Astrocyte (in vitro differentiated cells and primary cell): Measurements from ENCODE around the gene CNTNAP5. TPM values are rescaled to one million over a fixed set of nuclear protein-coding genes. Genes with fewer than 3 reads are reported as not detected.

Source experiments
- DNase-seq: peaks from one replicate; pipeline ENCODE4 v3.0.0-alpha.2; 2010; ENCODE audit warnings: low read depth
- FAIRE-seq: peaks from 2 replicates; lab custom pipeline; 2011; peaks lifted over from hg19 to GRCh38; lab: Jason Lieb, UNC
- H2AFZ ChIP-seq: 2 replicates; pipeline ENCODE4 v1.6.0; 2012; ENCODE audit warnings: low read depth, low read length, inconsistent platforms
- H3K27ac ChIP-seq: 2 replicates; pipeline ENCODE4 v1.5.1; 2011; ENCODE audit warnings: low read depth, low read length, inconsistent platforms
- H3K27me3 ChIP-seq: 2 replicates; pipeline ENCODE4 v1.6.0; 2011; ENCODE audit warnings: low read length, inconsistent platforms; ENCODE audit not compliant: insufficient read depth
- H3K36me3 ChIP-seq: 2 replicates; pipeline ENCODE4 v1.5.1; 2011; ENCODE audit warnings: low read length, inconsistent platforms; ENCODE audit not compliant: insufficient read depth
- H3K4me1 ChIP-seq: 2 replicates; pipeline ENCODE4 v1.5.1; 2011; ENCODE audit warnings: low read length, inconsistent platforms; ENCODE audit not compliant: insufficient read depth
- H3K4me2 ChIP-seq: 2 replicates; pipeline ENCODE4 v1.6.0; 2012; ENCODE audit warnings: low read length, inconsistent platforms
- H3K4me3 ChIP-seq: 2 replicates; pipeline ENCODE4 v1.5.1; 2011; ENCODE audit warnings: low read depth, mild to moderate bottlenecking, low read length, inconsistent platforms; ENCODE audit not compliant: insufficient read depth
- H3K79me2 ChIP-seq: 2 replicates; pipeline ENCODE4 v1.6.0; 2012; ENCODE audit warnings: mild to moderate bottlenecking, low read length, inconsistent platforms; ENCODE audit not compliant: insufficient read depth
- H3K9ac ChIP-seq: 2 replicates; pipeline ENCODE4 v1.6.0; 2012; ENCODE audit warnings: mild to moderate bottlenecking, low read length, inconsistent platforms
- H3K9me3 ChIP-seq: 2 replicates; pipeline ENCODE4 v1.5.1; 2012; ENCODE audit warnings: low read depth, mild to moderate bottlenecking, low read length, inconsistent platforms; ENCODE audit not compliant: insufficient read depth
- H4K20me1 ChIP-seq: 2 replicates; pipeline ENCODE4 v1.6.0; 2012; ENCODE audit warnings: low read length, inconsistent platforms; ENCODE audit not compliant: insufficient read depth
- H3K27ac Mint-ChIP-seq: one replicate; pipeline ENCODE4 v1.8.0; 2021; ENCODE audit warnings: mild to moderate bottlenecking, mixed read lengths; ENCODE audit not compliant: unreplicated experiment
- H3K27me3 Mint-ChIP-seq: one replicate; pipeline ENCODE4 v1.8.0; 2021; ENCODE audit warnings: low read depth, mixed read lengths; ENCODE audit not compliant: unreplicated experiment
- H3K36me3 Mint-ChIP-seq: one replicate; pipeline ENCODE4 v1.8.0; 2021; ENCODE audit warnings: low read depth, mixed read lengths; ENCODE audit not compliant: unreplicated experiment
- H3K4me1 Mint-ChIP-seq: one replicate; pipeline ENCODE4 v1.8.0; 2021; ENCODE audit warnings: low read depth, mixed read lengths; ENCODE audit not compliant: unreplicated experiment
- H3K4me3 Mint-ChIP-seq: one replicate; pipeline ENCODE4 v1.8.0; 2021; ENCODE audit warnings: mild to moderate bottlenecking, moderate library complexity, mixed read lengths; ENCODE audit not compliant: unreplicated experiment
- H3K9me3 Mint-ChIP-seq: one replicate; pipeline ENCODE4 v1.8.0; 2021; ENCODE audit warnings: mild to moderate bottlenecking, mixed read lengths; ENCODE audit not compliant: unreplicated experiment
- CTCF ChIP-seq: IDR thresholded peaks from 2 replicates; pipeline ENCODE4 v1.5.1; 2011; ENCODE audit warnings: low read depth, mild to moderate bottlenecking, inconsistent platforms, low read length, moderate library complexity; ENCODE audit not compliant: insufficient read depth
- EZH2 ChIP-seq: IDR thresholded peaks from 2 replicates; pipeline ENCODE4 v1.6.1; 2012; ENCODE audit warnings: mild to moderate bottlenecking, low read length, inconsistent platforms; ENCODE audit not compliant: insufficient read depth
- total RNA-seq: library from RNA; stranded (reverse); gene quantifications from 2 replicates; pipeline ENCODE4 v1.2.1, GENCODE V29; 2021

CNTNAP5 gene
- total RNA-seq, 1 donor from 2014 or later = 0.30 TPM

GRCh38 chr2:124678043-124678442 lies 653.0 kb downstream of the CNTNAP5 start:
- H3K27ac Mint-ChIP-seq = peak overlapping the region; percentile 90
- H3K4me3 Mint-ChIP-seq = no peak overlapping the region
- Histone ChIP-seq H3K4me3 (no peak overlapping the region), H3K9me3 (peaks cover 2% of the 10 kb centered on the region), H3K27me3 (no peaks in the 10 kb centered on the region), H3K36me3 (no peaks in the 10 kb centered on the region), H4K20me1 (no peaks in the 10 kb centered on the region), H3K9ac (no peak overlapping the region), H2AFZ (no peak overlapping the region), H3K79me2 (no peaks in the 10 kb centered on the region), H3K4me1 (no peaks in the 10 kb centered on the region), H3K27ac (no peak overlapping the region), H3K4me2 (no peak overlapping the region)
- DNase-seq = peak; percentile 4
- no peaks in the 10 kb centered on the region for H3K27me3 Mint-ChIP-seq
- no peak for FAIRE-seq
- H3K9me3 Mint-ChIP-seq = peaks cover 6% of the 10 kb centered on the region
- no peaks in the 10 kb centered on the region for H3K36me3 Mint-ChIP-seq
- peaks cover 11% of the 10 kb centered on the region for H3K4me1 Mint-ChIP-seq
- TF ChIP-seq CTCF = no peak

DNA sequence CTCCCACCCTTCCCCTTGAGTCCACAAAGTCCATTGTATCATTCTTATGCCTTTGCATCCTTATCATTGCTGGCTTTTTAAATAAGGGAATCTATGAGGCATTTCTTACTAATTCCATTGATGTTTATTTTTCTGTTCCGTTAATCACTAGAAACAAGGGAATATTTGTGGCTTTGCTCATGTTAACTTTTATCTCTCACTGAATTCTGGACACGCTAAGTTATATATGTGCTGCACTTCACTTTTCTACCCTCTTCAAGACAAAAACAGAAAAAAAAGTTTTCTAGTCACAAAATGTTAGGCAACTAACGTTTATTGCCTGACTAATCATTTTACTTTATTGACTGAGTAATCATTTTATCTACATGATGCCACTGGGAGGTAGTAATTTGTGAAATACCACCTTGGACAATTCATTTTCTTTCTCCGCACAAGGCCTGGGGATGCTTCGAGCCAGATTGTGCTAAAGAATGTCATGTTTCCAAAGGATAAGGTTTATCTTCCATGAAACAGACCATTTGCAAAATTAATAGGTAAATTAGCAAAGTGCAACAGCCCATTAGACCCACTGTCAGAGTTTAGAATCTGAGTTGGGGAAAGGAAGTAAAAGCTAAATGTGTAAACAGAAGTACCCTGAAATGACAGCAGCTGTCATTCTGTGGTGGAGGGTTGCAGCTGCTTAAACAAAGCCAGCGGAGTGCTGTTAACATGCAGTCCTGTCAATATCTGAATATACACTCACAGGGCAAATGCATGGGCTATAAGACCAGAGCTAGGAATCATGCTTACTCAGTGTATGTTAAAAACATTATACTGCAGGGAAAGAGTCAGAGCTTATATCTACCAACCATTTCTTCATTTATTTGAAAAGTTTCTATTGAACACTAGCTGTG lies 658.7 kb downstream of the CNTNAP5 start:
- Histone ChIP-seq H3K27me3 (no peaks in the 10 kb centered on the region), H3K27ac (no peak overlapping the region), H3K9ac (no peak overlapping the region), H3K4me1 (no peaks in the 10 kb centered on the region), H3K79me2 (no peaks in the 10 kb centered on the region), H3K4me3 (no peak overlapping the region), H4K20me1 (no peaks in the 10 kb centered on the region), H3K36me3 (no peaks in the 10 kb centered on the region), H3K9me3 (peaks cover 3% of the 10 kb centered on the region), H3K4me2 (no peak overlapping the region), H2AFZ (no peak overlapping the region)
- Mint-ChIP-seq H3K27ac (no peak overlapping the region), H3K27me3 (no peaks in the 10 kb centered on the region), H3K4me1 (peaks cover 3% of the 10 kb centered on the region), H3K9me3 (peaks cover 3% of the 10 kb centered on the region), H3K36me3 (no peaks in the 10 kb centered on the region), H3K4me3 (no peak overlapping the region)
- DNase-seq (peak; percentile 18), FAIRE-seq (no peak)
- TF ChIP-seq EZH2 (no peak), CTCF (no peak)

DNA sequence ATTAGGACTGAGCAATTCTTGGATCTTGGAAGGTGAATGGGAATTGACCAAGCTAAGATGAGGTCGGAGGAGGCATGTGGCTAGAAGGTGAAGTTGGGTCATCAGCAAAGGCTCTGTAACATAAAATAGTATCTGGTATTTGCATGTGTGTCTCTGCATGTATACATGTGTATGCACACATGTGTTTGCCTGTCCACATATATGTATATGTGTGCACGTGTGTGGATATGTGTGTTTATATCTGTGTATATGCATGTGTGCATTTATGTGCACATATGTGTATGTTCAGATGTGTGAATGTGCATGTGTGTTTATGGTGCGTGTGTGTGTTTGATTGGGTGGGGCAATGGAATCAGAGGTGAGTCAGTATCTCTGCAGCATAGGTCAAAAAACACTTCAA lies 664.3 kb downstream of the CNTNAP5 start:
- Histone ChIP-seq H3K36me3 (no peaks in the 10 kb centered on the region), H3K27me3 (no peaks in the 10 kb centered on the region), H2AFZ (no peak overlapping the region), H3K4me3 (no peak overlapping the region), H3K9ac (no peak overlapping the region), H3K9me3 (peaks cover 11% of the 10 kb centered on the region), H3K79me2 (no peaks in the 10 kb centered on the region), H3K4me1 (no peaks in the 10 kb centered on the region), H4K20me1 (no peaks in the 10 kb centered on the region), H3K27ac (no peak overlapping the region), H3K4me2 (no peak overlapping the region)
- no peak for FAIRE-seq
- H3K4me1 Mint-ChIP-seq = no peaks in the 10 kb centered on the region
- H3K27me3 Mint-ChIP-seq = no peaks in the 10 kb centered on the region
- no peaks in the 10 kb centered on the region for H3K36me3 Mint-ChIP-seq
- no peak overlapping the region for H3K4me3 Mint-ChIP-seq
- peaks cover 15% of the 10 kb centered on the region for H3K9me3 Mint-ChIP-seq
- no peak for DNase-seq
- no peak overlapping the region for H3K27ac Mint-ChIP-seq
- TF ChIP-seq EZH2 (no peak), CTCF (no peak)
